ENCODE measurements around the gene PROSER3.
"Not testable (repeated sequence)": the region's sequence is repeated elsewhere in the genome, so short reads cannot be mapped to it uniquely, and the experiment has no call there.

PROSER3 gene

GRCh38 chr19:35719402-35720162 is 38.4 kb upstream of the PROSER3 start:
- TF ChIP-seq CTCF (conservative IDR thresholded peaks at IDR 0.05; ENCODE audit: low read depth, low read length): no peak
- peak overlapping the region; percentile 81 for H3K4me3 ChIP-seq (ENCODE audit: low read length)
- no peak for DNase-seq (ENCODE audit: low read depth)

- TF ChIP-seq CTCF (conservative IDR thresholded peaks at IDR 0.05; ENCODE audit: low read depth, low read length): no peak
- no peak overlapping the region for H3K4me3 ChIP-seq (ENCODE audit: low read length)
- DNase-seq (ENCODE audit: low read depth): no peak
These were observed 37.8 kb upstream of the PROSER3 start for GRCh38 chr19:35720163-35720524.

GRCh38 chr19:35720648-35721047 is 37.3 kb upstream of the PROSER3 start:
- no peak for DNase-seq (ENCODE audit: low read depth)
- H3K4me3 ChIP-seq (ENCODE audit: low read length): no peak overlapping the region
- no peak for TF ChIP-seq CTCF (conservative IDR thresholded peaks at IDR 0.05; ENCODE audit: low read depth, low read length)

GRCh38 chr19:35721374-35721773 is 36.6 kb upstream of the PROSER3 start:
- H3K4me3 ChIP-seq (ENCODE audit: low read length): no peak overlapping the region
- TF ChIP-seq CTCF (conservative IDR thresholded peaks at IDR 0.05; ENCODE audit: low read depth, low read length): no peak
- DNase-seq (ENCODE audit: low read depth): no peak

GRCh38 chr19:35722461-35722860 is 35.5 kb upstream of the PROSER3 start:
- no peak for DNase-seq (ENCODE audit: low read depth)
- no peak for TF ChIP-seq CTCF (conservative IDR thresholded peaks at IDR 0.05; ENCODE audit: low read depth, low read length)
- H3K4me3 ChIP-seq (ENCODE audit: low read length): no peak overlapping the region

GRCh38 chr19:35722897-35723296 is 35.1 kb upstream of the PROSER3 start:
- DNase-seq (ENCODE audit: low read depth): no peak
- no peak for TF ChIP-seq CTCF (conservative IDR thresholded peaks at IDR 0.05; ENCODE audit: low read depth, low read length)
- no peak overlapping the region for H3K4me3 ChIP-seq (ENCODE audit: low read length)

- no peak for TF ChIP-seq CTCF (conservative IDR thresholded peaks at IDR 0.05; ENCODE audit: low read depth, low read length)
- no peak overlapping the region for H3K4me3 ChIP-seq (ENCODE audit: low read length)
- no peak for DNase-seq (ENCODE audit: low read depth)
These were observed 34.3 kb upstream of the PROSER3 start for GRCh38 chr19:35723671-35724070.

- not testable (repeated sequence) for DNase-seq (ENCODE audit: low read depth); H3K4me3 ChIP-seq (ENCODE audit: low read length)
These were observed 33.8 kb upstream of the PROSER3 start for GRCh38 chr19:35724132-35724531.
